Amniotic stem cell (primary cell): ENCODE results near the gene ZNF100.
"Not testable (repeated sequence)": the region's sequence is repeated elsewhere in the genome, so short reads cannot be mapped to it uniquely, and the experiment has no call there.

Experiments used
- DNase-seq: peaks from one replicate; lab custom pipeline; 2025; lab: John Stamatoyannopoulos, UW

Gene ZNF100

GRCh38 chr19:21704320-21704719, 63.1 kb downstream of the ZNF100 start:
- DNase-seq, result no peak

- DNase-seq, result no peak
Measured at GRCh38 chr19:21699197-21699596, 68.2 kb downstream of the ZNF100 start.

- no peak for DNase-seq
Measured at GRCh38 chr19:21698215-21698614, 69.2 kb downstream of the ZNF100 start.

DNA sequence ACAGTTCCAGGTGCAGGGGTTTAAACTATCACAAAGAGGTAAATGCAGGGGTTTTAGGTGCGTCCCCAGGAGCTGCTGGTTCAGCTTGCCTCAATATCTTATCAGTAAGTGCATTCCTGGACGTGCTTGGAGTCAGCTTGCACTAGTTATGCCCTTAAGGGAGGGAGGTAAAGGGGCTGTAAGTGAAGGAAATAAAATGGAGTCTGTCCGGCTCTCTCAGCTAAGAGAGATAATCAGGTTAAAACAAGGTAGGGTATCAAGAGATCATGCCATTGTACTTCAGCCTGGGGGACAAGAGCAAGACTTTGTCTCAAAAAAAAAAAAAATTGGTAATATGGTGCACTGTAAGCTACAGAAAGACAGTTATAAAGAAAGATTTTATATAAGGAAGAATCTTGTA, 69.7 kb downstream of the ZNF100 start:
- DNase-seq, result no peak

- DNase-seq, result no peak
Measured at GRCh38 chr19:21694171-21694906, 73.0 kb downstream of the ZNF100 start.

DNA sequence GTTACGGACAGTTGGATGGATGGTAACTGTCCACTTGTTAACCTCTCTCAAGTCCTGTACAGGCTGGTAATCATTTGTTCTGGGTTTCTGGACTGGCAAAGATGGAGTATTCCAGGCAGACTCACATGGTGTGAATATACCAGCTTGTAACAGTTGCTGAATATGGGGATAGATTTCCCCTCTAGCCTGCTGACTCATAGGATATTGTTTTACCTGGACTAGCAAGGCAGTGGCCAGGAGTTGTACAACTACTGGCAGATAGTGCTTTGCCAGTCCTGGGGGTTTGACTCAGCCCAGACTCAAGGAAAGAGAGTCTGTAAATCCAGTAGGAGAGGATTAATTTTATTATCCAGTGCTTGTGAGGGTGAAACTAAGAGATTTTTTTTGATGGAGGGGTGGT, 74.0 kb downstream of the ZNF100 start:
- DNase-seq, result no peak

DNA sequence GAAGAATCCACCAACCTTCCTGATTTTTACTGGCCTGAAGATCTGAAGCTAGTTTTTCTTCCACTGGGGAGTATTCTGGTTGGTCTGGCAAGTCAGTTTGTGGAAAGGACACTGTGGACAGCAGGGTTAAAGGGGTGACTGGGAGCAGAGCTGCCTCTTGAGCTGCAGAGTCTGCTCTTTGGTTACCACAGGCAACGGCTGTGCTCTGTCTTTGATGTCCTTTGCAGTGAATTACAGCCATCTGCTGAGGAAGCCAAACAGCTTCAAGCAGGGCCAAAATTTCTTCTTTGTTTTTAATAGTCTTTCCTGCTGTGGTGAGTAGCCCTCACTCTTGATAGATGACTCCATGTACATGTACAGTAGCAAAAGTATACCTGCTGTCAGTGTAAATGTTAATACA, 75.7 kb downstream of the ZNF100 start:
- DNase-seq, result no peak

DNA sequence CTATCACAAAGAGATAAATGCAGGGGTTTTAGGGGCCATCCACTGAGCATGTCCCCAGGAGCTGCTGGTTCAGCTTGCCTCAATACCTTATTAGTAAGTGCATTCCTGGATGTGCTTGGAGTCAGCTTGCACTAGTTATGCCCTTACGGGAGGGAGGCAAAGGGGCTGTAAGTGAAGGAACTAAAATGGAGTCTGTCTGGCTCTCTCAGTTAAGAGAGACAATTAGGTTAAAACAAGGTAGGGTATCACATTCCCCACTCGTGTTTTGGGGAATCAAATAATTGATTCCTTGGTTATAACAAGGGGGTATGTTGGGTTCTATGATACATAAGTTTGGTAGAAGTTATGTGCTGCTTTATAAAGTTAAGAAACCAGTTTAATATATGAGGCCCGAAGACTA, 78.9 kb downstream of the ZNF100 start:
- no peak for DNase-seq

DNA sequence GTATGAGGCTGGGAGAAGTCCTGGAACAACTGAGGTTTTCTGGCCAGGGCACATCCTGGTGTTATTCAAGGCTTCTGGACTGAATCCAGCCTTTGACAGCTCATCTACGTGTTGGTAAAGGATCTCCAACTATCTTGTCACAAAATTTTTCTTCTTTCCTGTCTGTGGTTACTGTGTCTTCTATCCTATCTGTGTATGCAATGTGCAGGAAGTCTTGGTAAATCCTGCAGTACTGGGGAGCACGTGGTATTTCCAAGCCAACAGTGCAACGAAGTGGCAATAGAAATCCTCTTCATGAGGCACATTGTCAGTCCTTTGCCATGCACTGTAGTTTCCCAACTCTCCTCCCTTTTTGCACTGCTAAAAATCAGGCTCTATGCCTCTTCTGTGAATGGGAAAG, 86.7 kb downstream of the ZNF100 start:
- DNase-seq, result no peak

- no peak for DNase-seq
Measured at GRCh38 chr19:21680026-21680425, 87.4 kb downstream of the ZNF100 start.

DNA sequence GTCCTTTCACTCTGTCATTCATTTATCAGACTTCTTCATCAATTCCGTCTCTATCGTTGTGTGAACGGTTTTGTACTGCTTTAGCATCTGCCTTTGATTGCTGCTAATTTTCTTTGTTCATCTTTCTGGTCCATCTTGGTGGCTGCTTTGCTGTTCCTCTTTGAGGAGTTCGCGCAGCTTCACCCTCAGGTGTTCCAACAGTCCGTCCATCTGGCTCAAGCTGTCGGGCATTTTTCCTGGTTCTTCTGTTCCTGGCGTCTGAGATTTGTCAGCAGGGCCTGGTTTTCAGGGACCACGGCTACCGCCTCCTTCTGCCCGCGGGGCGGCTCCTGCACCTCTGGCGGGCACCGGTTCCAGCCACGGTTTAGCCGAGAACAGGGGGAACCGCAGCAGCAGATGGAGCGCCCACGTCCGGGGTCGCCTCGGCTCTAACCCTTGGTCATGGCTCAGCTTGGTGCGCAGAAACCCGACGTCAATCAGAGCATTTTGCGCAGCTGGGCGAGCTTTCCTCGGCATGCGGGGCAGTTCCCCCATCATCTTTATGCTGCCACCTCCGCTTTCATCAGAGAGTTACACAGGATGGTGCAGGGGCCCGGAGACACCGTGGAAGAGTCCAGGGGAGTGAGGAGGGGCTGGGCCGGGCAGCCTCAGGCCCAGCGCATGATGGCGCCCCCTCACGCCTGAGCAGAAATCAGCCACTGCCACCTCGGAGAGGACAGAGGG, 89.5 kb downstream of the ZNF100 start:
- DNase-seq, result no peak

GRCh38 chr19:21674454-21674853, 92.9 kb downstream of the ZNF100 start:
- no peak for DNase-seq

- DNase-seq, result not testable (repeated sequence)
Measured at GRCh38 chr19:21673479-21673878, 93.9 kb downstream of the ZNF100 start.
